GM19238 (cell line): Measurements from ENCODE around the gene FADS3.
"Not testable (repeated sequence)": the region's sequence is repeated elsewhere in the genome, so short reads cannot be mapped to it uniquely, and the experiment has no call there.

Experiments
- DNase-seq: peaks from one replicate; pipeline ENCODE4 v3.0.0; 2011; ENCODE audit warnings: low spot score; ENCODE audit not compliant: insufficient read length

FADS3 gene

GRCh38 chr11:61899146-61899841 lies 7.9 kb upstream of the FADS3 start:
- peak; percentile 97 for DNase-seq

GRCh38 chr11:61898247-61898582 lies 6.9 kb upstream of the FADS3 start:
- DNase-seq: no peak

DNA sequence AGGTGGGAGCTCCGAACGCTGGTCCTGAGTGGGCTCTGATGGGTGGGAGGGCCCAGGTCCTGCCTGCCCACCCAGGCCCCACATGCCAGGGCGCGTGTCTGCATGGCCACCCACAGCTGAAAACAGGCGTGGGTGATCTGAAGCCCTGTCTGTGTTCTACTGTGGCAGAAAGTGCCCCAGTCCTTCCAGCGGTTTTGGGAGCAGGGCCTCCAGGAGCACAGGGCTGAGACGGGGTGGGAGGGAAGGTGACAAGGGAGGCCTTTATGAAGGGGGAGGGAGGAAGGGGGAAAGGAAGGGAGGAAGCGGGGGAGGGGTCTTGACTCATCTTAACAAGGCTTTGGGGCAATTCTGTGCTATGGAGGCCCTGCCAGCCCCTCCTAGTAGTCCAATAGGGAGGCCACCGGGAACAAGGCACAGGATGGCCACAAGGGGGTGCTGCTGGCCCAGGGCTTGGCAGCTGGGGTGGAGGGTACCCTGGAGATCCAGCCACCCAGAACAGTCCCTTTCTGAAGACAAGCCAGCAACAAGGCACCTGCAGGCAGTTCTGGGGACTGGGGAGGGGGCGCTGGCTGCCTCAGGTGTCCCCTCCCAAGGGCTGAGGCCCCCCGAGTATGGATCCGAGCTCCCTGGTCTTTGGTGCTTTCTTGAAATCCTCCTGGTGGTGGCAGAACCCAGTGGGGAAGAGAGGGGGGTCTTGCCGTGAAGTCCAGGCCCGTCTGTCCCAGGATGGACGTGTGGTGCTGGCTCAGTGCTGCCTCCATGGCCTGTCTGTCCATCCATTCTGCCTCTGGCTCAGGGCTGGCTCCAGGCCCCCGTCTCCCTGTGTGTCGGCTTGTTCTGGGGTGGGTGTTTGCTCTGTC lies 6.3 kb upstream of the FADS3 start:
- peak; percentile 88 for DNase-seq

DNA sequence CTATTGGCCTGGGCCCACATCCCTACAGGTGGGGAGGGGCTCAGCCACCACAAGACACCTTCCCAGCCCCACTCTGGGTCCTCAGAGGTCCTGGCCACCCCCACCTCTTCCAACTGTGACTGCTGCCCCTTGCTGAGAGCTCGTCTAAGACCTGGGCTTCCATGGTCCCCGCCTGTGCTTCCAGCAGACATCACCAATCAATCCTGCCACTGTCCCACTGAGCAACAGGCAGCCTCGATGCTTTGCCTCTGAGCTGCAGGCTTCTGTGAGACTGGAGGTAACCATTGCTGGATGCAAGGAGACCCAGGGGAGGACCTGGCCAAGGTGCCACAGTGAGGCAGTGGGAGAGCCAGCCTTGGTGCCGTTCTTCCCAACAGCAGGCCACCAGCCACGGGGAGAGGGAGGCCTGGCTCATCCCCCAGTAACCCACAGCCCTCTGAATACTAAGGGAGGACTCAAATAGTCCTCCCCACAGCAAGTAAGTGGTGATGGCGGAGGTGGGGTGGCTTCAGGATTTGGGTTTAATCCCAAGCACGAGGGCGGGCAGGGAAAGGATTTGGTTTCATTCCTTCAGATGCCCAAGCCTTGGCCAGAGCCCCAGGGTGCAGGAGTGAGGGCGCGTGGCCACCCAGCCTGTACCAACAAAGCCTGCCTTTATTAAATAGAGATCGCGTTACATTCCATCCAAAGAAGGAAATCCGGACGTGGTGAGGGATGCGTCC lies 5.5 kb upstream of the FADS3 start:
- no peak for DNase-seq

DNA sequence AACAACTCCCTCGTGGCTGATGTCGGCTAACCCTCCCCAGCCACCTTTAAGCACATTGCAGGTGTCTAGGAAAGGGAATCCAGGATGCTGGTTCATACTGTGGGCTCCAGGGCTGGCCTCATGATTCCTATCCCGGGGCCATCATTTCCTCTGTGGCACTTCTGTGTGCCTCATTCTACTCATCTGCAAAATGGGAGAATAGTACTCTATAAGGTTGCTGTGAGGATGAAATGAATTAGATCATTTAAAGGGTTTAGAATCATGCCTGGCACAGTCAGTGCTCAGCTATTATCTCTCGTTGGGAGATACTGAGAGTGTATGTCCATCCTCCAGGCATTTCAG lies 4.3 kb upstream of the FADS3 start:
- no peak for DNase-seq

GRCh38 chr11:61895046-61895717 lies 3.8 kb upstream of the FADS3 start:
- DNase-seq: no peak

GRCh38 chr11:61893981-61894380 lies 2.6 kb upstream of the FADS3 start:
- DNase-seq: no peak

- no peak for DNase-seq
Observed at GRCh38 chr11:61892085-61892370, 683 bp upstream of the FADS3 start.

GRCh38 chr11:61890529-61891330 lies 615 bp downstream of the FADS3 start:
- no peak for DNase-seq

GRCh38 chr11:61889831-61890230 lies 1.5 kb downstream of the FADS3 start:
- DNase-seq: no peak

- no peak for DNase-seq
Observed at GRCh38 chr11:61888590-61888989, 2.8 kb downstream of the FADS3 start.

GRCh38 chr11:61887839-61888494 lies 3.4 kb downstream of the FADS3 start:
- no peak for DNase-seq

- no peak for DNase-seq
Observed at GRCh38 chr11:61886643-61887042, 4.7 kb downstream of the FADS3 start.

- no peak for DNase-seq
Observed at GRCh38 chr11:61885784-61886580, 5.4 kb downstream of the FADS3 start.

DNA sequence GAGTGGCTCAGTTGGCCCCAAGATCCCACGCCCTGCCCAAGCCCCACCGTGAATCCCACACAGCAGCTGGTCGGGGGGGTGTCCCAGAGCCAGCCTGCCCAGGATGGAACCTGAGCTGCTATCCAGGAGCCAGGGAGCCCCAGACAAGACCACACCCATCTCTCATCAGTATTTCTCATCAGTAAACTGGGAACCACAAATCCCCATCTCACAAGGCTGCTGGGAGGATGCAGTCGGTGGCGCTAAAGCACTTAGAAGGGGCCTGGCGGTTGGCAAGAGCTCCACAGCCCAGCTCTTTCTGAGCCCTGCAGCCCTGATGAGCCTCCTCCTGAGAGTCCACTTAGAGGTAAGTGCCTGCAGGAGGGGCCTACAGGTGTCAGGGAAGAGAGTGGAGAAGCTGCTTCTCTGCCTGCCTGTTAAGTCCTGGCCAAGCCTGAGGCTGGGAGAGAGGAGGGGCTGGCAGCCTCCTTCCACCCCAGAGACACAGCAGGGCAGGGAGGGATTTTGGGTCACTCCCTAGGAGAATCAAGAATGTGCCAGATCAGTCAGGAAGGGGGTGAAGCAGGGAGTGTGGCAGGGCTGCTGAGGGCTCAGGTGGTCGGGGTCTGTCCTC lies 6.1 kb downstream of the FADS3 start:
- no peak for DNase-seq

- no peak for DNase-seq
Observed at GRCh38 chr11:61883947-61884346, 7.4 kb downstream of the FADS3 start.

GRCh38 chr11:61883327-61883726 lies 8.0 kb downstream of the FADS3 start:
- DNase-seq: no peak

- DNase-seq: no peak
Observed at GRCh38 chr11:61882879-61883278, 8.5 kb downstream of the FADS3 start.

- not testable (repeated sequence) for DNase-seq
Observed at GRCh38 chr11:61882267-61882666, 9.1 kb downstream of the FADS3 start.
